Progenitor cell of endocrine pancreas (in vitro differentiated cells): ENCODE results near the gene C11orf21. TPM values are rescaled to one million over a fixed set of nuclear protein-coding genes. Genes with fewer than 3 reads are reported as not detected.

Experiments used
- DNase-seq: peaks from one replicate; pipeline ENCODE4 v3.0.0; 2021; ENCODE audit warnings: low spot score; ENCODE audit not compliant: unreplicated experiment
- H3K27ac Mint-ChIP-seq: 2 replicates; pipeline ENCODE4 v1.8.0; 2021; ENCODE audit warnings: mild to moderate bottlenecking, moderate library complexity, mixed read lengths
- H3K27me3 Mint-ChIP-seq: 2 replicates; pipeline ENCODE4 v1.8.0; 2021; ENCODE audit warnings: mixed read lengths
- H3K36me3 Mint-ChIP-seq: 2 replicates; pipeline ENCODE4 v1.8.0; 2022; ENCODE audit warnings: mixed read lengths; ENCODE audit not compliant: insufficient read depth
- H3K4me1 Mint-ChIP-seq: 2 replicates; pipeline ENCODE4 v1.8.0; 2021; ENCODE audit warnings: low read depth, mixed read lengths
- H3K4me3 Mint-ChIP-seq: 2 replicates; pipeline ENCODE4 v1.8.0; 2021; ENCODE audit warnings: low read depth, mild to moderate bottlenecking, moderate library complexity, mixed read lengths
- H3K9me3 Mint-ChIP-seq: 2 replicates; pipeline ENCODE4 v1.8.0; 2021; ENCODE audit warnings: low read depth, mixed read lengths
- CTCF ChIP-seq: fragments of 200-600 bp; sonication (generic); IDR thresholded peaks from one replicate; pipeline ENCODE4 v1.5.0; 2021; ENCODE audit warnings: antibody characterized with exemption, mild to moderate bottlenecking; ENCODE audit not compliant: unreplicated experiment
- total RNA-seq: library from RNA; stranded (reverse); gene quantifications from 2 replicates; pipeline ENCODE4 v1.2.1, GENCODE V29; 2021

Gene C11orf21
- total RNA-seq, 1 donor from 2014 or later = 0.69 TPM

- Mint-ChIP-seq H3K4me3 (no peak overlapping the region), H3K27me3 (peaks cover 20% of the 10 kb centered on the region)
Measured at GRCh38 chr11:2316169-2316962, 14.6 kb upstream of the C11orf21 start.

GRCh38 chr11:2315395-2316168, 13.9 kb upstream of the C11orf21 start:
- H3K27me3 Mint-ChIP-seq = peaks cover 19% of the 10 kb centered on the region
- peaks cover 3% of the 10 kb centered on the region for H3K9me3 Mint-ChIP-seq
- H3K4me3 Mint-ChIP-seq = no peak overlapping the region
- no peaks in the 10 kb centered on the region for H3K36me3 Mint-ChIP-seq
- no peak overlapping the region for H3K27ac Mint-ChIP-seq
- no peak for DNase-seq
- H3K4me1 Mint-ChIP-seq = no peaks in the 10 kb centered on the region
- no peak for TF ChIP-seq CTCF

More at GRCh38 chr11:2316169-2316962, 14.6 kb upstream of the C11orf21 start:
- TF ChIP-seq CTCF = no peak
- Mint-ChIP-seq H3K36me3 (no peaks in the 10 kb centered on the region), H3K9me3 (peaks cover 3% of the 10 kb centered on the region), H3K27ac (no peak overlapping the region), H3K4me1 (no peaks in the 10 kb centered on the region)
- DNase-seq = no peak

GRCh38 chr11:2314525-2315394, 13.0 kb upstream of the C11orf21 start:
- Mint-ChIP-seq H3K9me3 (peaks cover 3% of the 10 kb centered on the region), H3K27ac (no peak overlapping the region), H3K4me3 (no peak overlapping the region), H3K27me3 (peaks cover 11% of the 10 kb centered on the region), H3K4me1 (no peaks in the 10 kb centered on the region), H3K36me3 (no peaks in the 10 kb centered on the region)
- no peak for DNase-seq
- no peak for TF ChIP-seq CTCF

GRCh38 chr11:2314136-2314524, 12.4 kb upstream of the C11orf21 start:
- Mint-ChIP-seq H3K4me1 (no peaks in the 10 kb centered on the region), H3K9me3 (peaks cover 3% of the 10 kb centered on the region), H3K27me3 (peaks cover 10% of the 10 kb centered on the region), H3K4me3 (no peak overlapping the region), H3K36me3 (no peaks in the 10 kb centered on the region), H3K27ac (no peak overlapping the region)
- TF ChIP-seq CTCF = no peak
- DNase-seq = no peak
